Tibial nerve (tissue), 4 donors: Measurements from ENCODE around the gene ERFL. TPM values are rescaled to one million over a fixed set of nuclear protein-coding genes. Genes with fewer than 3 reads are reported as not detected.

ENCODE experiments used
- DNase-seq, 2 donors: peaks; one replicate each; pipeline ENCODE4 v3.0.0-alpha.2; 2019; ENCODE audit warnings: low spot score in 2 of 2
- H3K27ac ChIP-seq, 4 donors: fragments of 200-600 bp; sonication (generic) in 3 of 4; one replicate each; pipeline ENCODE4 v1.5.1; 2017 to 2019; ENCODE audit warnings: mild to moderate bottlenecking in 1 of 4
- H3K27me3 ChIP-seq, 2 donors: fragments of 200-600 bp; sonication (generic) in 1 of 2; one replicate each; pipeline versions ENCODE4 v1.5.1 to v1.6.0; 2017 to 2019
- H3K36me3 ChIP-seq, 3 donors: fragments of 200-600 bp; sonication (generic); one replicate each; pipeline ENCODE4 v1.5.1; 2018 to 2019
- H3K4me1 ChIP-seq, 4 donors: fragments of 200-600 bp; sonication (generic) in 3 of 4; one replicate each; pipeline ENCODE4 v1.5.1; 2017 to 2019
- H3K4me3 ChIP-seq, 4 donors: fragments of 200-600 bp; sonication (generic) in 3 of 4; one replicate each; pipeline ENCODE4 v1.5.1; 2017 to 2019; ENCODE audit warnings: mild to moderate bottlenecking in 1 of 4, moderate library complexity in 1 of 4
- H3K9me3 ChIP-seq, 4 donors: fragments of 200-600 bp; sonication (generic) in 3 of 4; one replicate each; pipeline ENCODE4 v1.5.1; 2017 to 2019
- EP300 ChIP-seq, 2 donors: sonication (generic); formaldehyde crosslinking; IDR thresholded peaks; one replicate each; pipeline ENCODE4 v1.6.1; 2017; ENCODE audit warnings: antibody characterized with exemption in 2 of 2, mild to moderate bottlenecking in 1 of 2
- POLR2A ChIP-seq, 2 donors: fragments of 450-650 bp; IDR thresholded peaks; one replicate each; pipeline ENCODE4 v1.6.1; 2017; ENCODE audit warnings: antibody characterized with exemption in 2 of 2, mild to moderate bottlenecking in 2 of 2, moderate library complexity in 2 of 2
- WGBS, 2 donors: methylation state at CpG; one replicate each; pipeline ENCODE4 v1.1.5; 2018; 5-methylcytosine and 5-hydroxymethylcytosine counted together
- total RNA-seq, 4 donors: library from RNA; depleted of rRNA; stranded (reverse); fragments of >200 nt; gene quantifications; one replicate each; pipeline ENCODE4 v1.1.0, GENCODE V29; 2016
- TF ChIP-seq, protein P1 (sequence below), 5 experiments: fragments of 200-600 bp in 3 of 5; fragments of 450-650 bp in 2 of 5; sonication (generic) in 3 of 5; IDR thresholded peaks; one replicate each; pipeline ENCODE4 v1.5.1; 2016 to 2019; ENCODE audit warnings: antibody characterized with exemption in 5 of 5, mild to moderate bottlenecking in 3 of 5, moderate library complexity in 2 of 5

ERFL gene
- total RNA-seq, 4 donors from 2014 or later = 0.30 to 0.59 (median 0.42) TPM; not detected in 1

DNA sequence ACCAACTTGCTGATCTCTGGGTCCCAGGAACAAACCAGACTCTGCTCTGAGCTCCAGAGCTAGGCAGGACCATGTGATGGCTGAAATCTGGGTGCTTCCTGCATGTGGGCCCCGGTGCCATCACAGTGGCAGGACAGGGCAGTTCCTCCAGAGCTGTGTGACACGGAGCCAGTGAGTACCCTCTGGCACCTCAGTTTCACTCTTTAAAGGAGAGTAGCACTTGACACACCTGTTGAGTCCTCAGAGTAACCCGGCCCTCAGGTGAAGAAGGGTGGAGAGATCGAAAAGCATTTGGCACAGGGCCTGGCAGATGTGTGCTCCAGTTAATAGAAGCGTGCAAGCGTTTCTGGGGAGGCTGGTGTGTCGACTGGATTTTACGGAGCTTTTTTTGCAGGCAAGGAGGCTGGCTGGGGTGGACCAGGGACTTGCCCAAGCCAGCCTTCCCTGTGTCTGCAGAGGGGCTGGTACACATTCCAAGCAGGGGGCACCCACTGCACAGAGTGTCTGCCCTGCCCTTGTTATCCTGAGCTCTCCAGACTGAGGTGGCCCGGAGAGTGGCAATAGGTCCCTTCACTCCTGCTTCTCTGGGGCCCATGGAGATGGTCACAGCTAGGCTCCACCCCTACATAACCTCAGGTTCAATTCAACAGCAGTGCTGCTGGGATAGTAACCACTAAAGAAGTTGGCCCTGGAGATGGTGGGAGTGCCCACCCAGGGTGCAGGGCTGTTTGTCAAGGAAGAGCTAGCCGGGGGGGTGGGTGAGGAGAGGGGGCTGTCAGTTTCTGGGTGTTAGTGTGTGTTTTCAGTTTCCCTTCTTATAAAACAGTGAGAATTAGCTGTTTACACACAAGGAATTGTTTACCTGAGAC lies 59.9 kb downstream of the ERFL start:
- peaks cover 0 to 39% (median 11%) of the 10 kb centered on the region in 4 donors for H3K4me1 ChIP-seq
- peaks cover 0 to 94% (median 8%) of the 10 kb centered on the region in 3 donors for H3K36me3 ChIP-seq
- H3K27me3 ChIP-seq = no peaks in the 10 kb centered on the region
- WGBS, 2 donors = 80 to 88% methylated on average over 10 of the region's 10 CpGs
- no peak for DNase-seq
- TF ChIP-seq, protein P1, sequence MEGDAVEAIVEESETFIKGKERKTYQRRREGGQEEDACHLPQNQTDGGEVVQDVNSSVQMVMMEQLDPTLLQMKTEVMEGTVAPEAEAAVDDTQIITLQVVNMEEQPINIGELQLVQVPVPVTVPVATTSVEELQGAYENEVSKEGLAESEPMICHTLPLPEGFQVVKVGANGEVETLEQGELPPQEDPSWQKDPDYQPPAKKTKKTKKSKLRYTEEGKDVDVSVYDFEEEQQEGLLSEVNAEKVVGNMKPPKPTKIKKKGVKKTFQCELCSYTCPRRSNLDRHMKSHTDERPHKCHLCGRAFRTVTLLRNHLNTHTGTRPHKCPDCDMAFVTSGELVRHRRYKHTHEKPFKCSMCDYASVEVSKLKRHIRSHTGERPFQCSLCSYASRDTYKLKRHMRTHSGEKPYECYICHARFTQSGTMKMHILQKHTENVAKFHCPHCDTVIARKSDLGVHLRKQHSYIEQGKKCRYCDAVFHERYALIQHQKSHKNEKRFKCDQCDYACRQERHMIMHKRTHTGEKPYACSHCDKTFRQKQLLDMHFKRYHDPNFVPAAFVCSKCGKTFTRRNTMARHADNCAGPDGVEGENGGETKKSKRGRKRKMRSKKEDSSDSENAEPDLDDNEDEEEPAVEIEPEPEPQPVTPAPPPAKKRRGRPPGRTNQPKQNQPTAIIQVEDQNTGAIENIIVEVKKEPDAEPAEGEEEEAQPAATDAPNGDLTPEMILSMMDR (IDR thresholded peaks at IDR 0.05) = no peak
- TF ChIP-seq POLR2A (IDR thresholded peaks at IDR 0.05) = no peak
- no peak for TF ChIP-seq EP300 (IDR thresholded peaks at IDR 0.05)
- H3K4me3 ChIP-seq = no peak overlapping the region
- H3K9me3 ChIP-seq = no peaks in the 10 kb centered on the region
- H3K27ac ChIP-seq = no peak overlapping the region

DNA sequence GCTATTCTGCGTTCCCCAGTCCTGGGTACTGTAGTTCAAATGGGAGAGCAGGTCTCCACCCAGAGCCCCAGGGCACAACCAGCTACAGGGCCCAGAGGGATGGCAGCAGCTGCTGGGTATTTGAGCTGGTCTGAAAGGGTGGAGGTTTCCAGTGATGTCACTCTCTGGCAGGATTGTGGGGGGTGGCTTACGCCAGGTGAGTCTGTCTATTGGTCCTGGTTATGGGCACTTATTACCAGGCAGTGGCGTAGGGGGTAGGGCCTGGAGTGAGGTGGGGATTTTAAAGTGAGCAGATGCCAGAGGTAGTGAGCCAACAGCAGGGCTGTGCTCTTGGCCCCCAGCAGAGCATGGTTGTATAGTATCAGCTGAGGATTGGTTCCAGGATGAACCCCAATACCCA lies 62.0 kb downstream of the ERFL start:
- TF ChIP-seq POLR2A (IDR thresholded peaks at IDR 0.05) = no peak
- no peak for TF ChIP-seq EP300 (IDR thresholded peaks at IDR 0.05)
- TF ChIP-seq, protein P1 (IDR thresholded peaks at IDR 0.05) = no peak
- H3K9me3 ChIP-seq = no peaks in the 10 kb centered on the region
- H3K4me1 ChIP-seq = peaks cover 0 to 60% (median 25%) of the 10 kb centered on the region in 4 donors
- no peak for DNase-seq
- no peak overlapping the region for H3K4me3 ChIP-seq
- H3K27ac ChIP-seq = no peak overlapping the region
- no peaks in the 10 kb centered on the region for H3K27me3 ChIP-seq
- WGBS, 2 donors = 89 to 96% methylated on average over 3 of the region's 3 CpGs
- H3K36me3 ChIP-seq = peaks cover 0 to 95% (median 8%) of the 10 kb centered on the region in 3 donors

DNA sequence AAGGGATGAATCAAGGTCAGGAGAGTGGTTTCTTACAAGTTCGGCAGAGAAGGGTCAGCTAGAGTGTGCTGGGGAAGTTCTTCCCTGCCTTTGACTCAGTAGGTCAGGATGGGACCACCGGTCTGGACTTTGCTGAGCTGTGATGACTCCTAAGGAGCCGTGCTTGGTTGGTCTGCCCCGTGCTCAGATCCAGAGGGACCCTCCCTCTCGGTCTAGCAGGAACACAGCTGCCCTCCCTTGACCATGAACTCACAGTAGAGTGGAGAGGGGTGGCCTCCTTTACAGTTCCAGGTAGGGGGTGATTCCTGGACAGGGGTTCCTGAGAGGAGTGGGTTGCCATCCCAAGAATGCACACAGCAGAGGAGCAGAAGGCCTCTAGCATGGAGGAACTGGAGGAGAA lies 63.9 kb downstream of the ERFL start:
- peaks cover 0 to 80% (median 2%) of the 10 kb centered on the region in 3 donors for H3K36me3 ChIP-seq
- TF ChIP-seq EP300 (IDR thresholded peaks at IDR 0.05) (no peak), POLR2A (IDR thresholded peaks at IDR 0.05) (no peak)
- TF ChIP-seq, protein P1 (IDR thresholded peaks at IDR 0.05) = no peak
- WGBS, 2 donors = 76 to 87% methylated on average over 5 of the region's 5 CpGs

DNA sequence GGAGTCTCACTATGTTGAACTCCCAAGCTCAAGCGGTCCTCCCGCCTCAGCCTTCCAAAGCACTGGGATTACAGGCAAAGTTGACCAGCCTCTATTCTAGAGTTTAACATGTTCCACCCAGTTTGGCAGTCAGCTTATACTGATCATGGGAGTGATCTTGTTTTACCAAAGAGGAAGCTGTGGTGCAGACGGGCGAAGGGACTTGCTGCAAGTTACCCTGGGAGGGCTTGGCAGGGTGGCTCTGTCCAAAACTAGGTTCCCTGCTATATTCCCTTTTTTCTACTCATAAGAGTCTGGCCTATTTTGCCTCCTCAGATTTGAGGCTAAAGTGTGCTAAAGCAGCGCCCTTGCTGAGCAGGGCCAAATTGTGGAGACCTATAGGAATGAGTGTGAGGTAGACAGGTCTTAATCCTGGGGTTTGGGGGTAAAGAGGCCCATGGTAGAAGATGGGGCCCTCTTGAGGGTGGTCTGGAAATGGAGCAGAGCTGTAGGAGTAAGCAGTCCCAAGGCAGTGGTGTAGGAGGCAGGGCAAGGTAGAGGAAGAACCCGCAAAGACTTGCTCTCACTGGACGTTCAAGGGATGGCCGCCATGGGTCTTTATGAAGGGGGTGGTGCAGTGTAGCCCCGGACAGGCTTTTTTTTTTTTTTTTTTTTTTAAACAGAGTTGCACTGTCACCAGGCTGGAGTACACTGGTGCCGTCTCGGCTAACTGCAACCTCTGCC lies 64.9 kb downstream of the ERFL start:
- TF ChIP-seq, protein P1 (IDR thresholded peaks at IDR 0.05) = no peak
- TF ChIP-seq POLR2A (IDR thresholded peaks at IDR 0.05) (no peak), EP300 (IDR thresholded peaks at IDR 0.05) (no peak)
- Histone ChIP-seq H3K9me3 (no peaks in the 10 kb centered on the region), H3K27ac (no peak overlapping the region), H3K4me3 (no peak overlapping the region), H3K4me1 (peaks cover 3 to 62% (median 32%) of the 10 kb centered on the region in 4 donors), H3K27me3 (no peaks in the 10 kb centered on the region), H3K36me3 (peaks cover 0 to 70% (median 0%) of the 10 kb centered on the region in 3 donors)
- WGBS, 2 donors = 80 to 85% methylated on average over 11 of the region's 11 CpGs
- DNase-seq = no peak

More for the DNA sequence above, 63.9 kb downstream of the ERFL start:
- Histone ChIP-seq H3K9me3 (no peaks in the 10 kb centered on the region), H3K27ac (no peak overlapping the region), H3K27me3 (no peaks in the 10 kb centered on the region), H3K4me1 (peaks cover 3 to 57% (median 30%) of the 10 kb centered on the region in 4 donors), H3K4me3 (no peak overlapping the region)
- no peak for DNase-seq
